Epithelial cell of proximal tubule (primary cell): ENCODE data around the gene COL6A6. TPM values are rescaled to one million over a fixed set of nuclear protein-coding genes. Genes with fewer than 3 reads are reported as not detected.

Experiments
- DNase-seq: peaks from one replicate; pipeline ENCODE4 v3.0.0-alpha.2; 2011; ENCODE audit warnings: low read depth
- H3K4me3 ChIP-seq: 2 replicates; pipeline ENCODE4 v1.5.1; 2011; ENCODE audit warnings: low read depth, mild to moderate bottlenecking, low read length
- CTCF ChIP-seq: conservative IDR thresholded peaks from 2 replicates; pipeline ENCODE4 v1.5.1; 2012; ENCODE audit warnings: low read depth, mild to moderate bottlenecking, low read length
- total RNA-seq: library from RNA; depleted of rRNA; stranded (reverse); fragments of >200 nt; gene quantifications from 2 replicates; pipeline ENCODE4 v1.2.3, GENCODE V29; 2015

Gene COL6A6
- total RNA-seq, 1 donor from 2014 or later, result not detected

- DNase-seq, result no peak
- no peak for TF ChIP-seq CTCF
- H3K4me3 ChIP-seq, result no peak overlapping the region
Observed at GRCh38 chr3:130548356-130548755, 31.4 kb downstream of the COL6A6 start.

- no peak for TF ChIP-seq CTCF
- H3K4me3 ChIP-seq, result no peak overlapping the region
- no peak for DNase-seq
Observed at GRCh38 chr3:130557336-130558035, 40.5 kb downstream of the COL6A6 start.

- no peak overlapping the region for H3K4me3 ChIP-seq
- TF ChIP-seq CTCF, result no peak
Observed at GRCh38 chr3:130558366-130558765, 41.4 kb downstream of the COL6A6 start.

GRCh38 chr3:130565224-130565623, 48.2 kb downstream of the COL6A6 start:
- no peak for DNase-seq
- no peak overlapping the region for H3K4me3 ChIP-seq
- no peak for TF ChIP-seq CTCF

More at GRCh38 chr3:130558366-130558765, 41.4 kb downstream of the COL6A6 start:
- DNase-seq, result no peak

Other genes starting within 250 kb of the COL6A6 start
- gene COL6A5, start 171.5 kb upstream of the COL6A6 start, total RNA-seq, result not detected in 2 replicates
- 32.3 and 45.3 TPM in 2 replicates for gene PIK3R4, start 229.7 kb downstream of the COL6A6 start, total RNA-seq